ENCODE results near the gene DACH1. TPM values are rescaled to one million over a fixed set of nuclear protein-coding genes. Genes with fewer than 3 reads are reported as not detected.

DACH1 gene
- total RNA-seq, 4 donors from 2014 or later, result 0.38 to 5.8 (median 2.5) TPM

- 73 to 81% methylated on average over 1 of the region's 1 CpG for WGBS, 2 donors
- no peak for TF ChIP-seq CTCF (IDR thresholded peaks at IDR 0.05)
- H3K4me3 ChIP-seq (ENCODE audit: low read depth, poor library complexity, severe bottlenecking), result no peak overlapping the region
- intact Hi-C loops (cut with DNase I; ENCODE audit: low total_unique reads), result no loop called here
- DNase-seq (ENCODE audit: low spot score in 2 of 2), result no peak
Observed at GRCh38 chr13:71464686-71465085, 402.3 kb downstream of the DACH1 start.

GRCh38 chr13:71461892-71462291 is 405.1 kb downstream of the DACH1 start:
- no peak overlapping the region for H3K4me3 ChIP-seq (ENCODE audit: low read depth, poor library complexity, severe bottlenecking)
- DNase-seq (ENCODE audit: low spot score in 2 of 2), result no peak
- WGBS, 2 donors, result 62 to 67% methylated on average over 1 of the region's 1 CpG
- TF ChIP-seq CTCF (IDR thresholded peaks at IDR 0.05), result no peak
- no peak for TF ChIP-seq POLR2A (IDR thresholded peaks at IDR 0.05)
- intact Hi-C loops (cut with DNase I; ENCODE audit: low total_unique reads), result no loop called here

- intact Hi-C loops (cut with DNase I; ENCODE audit: low total_unique reads), result no loop called here
- WGBS, 2 donors, result 42 to 48% methylated on average over 3 of the region's 3 CpGs
- DNase-seq (ENCODE audit: low spot score in 2 of 2), result no peak
Observed at GRCh38 chr13:71460211-71460610, 406.8 kb downstream of the DACH1 start.

GRCh38 chr13:71459708-71460107 is 407.3 kb downstream of the DACH1 start:
- no peak for DNase-seq (ENCODE audit: low spot score in 2 of 2)
- no peak for TF ChIP-seq CTCF (IDR thresholded peaks at IDR 0.05)
- TF ChIP-seq POLR2A (IDR thresholded peaks at IDR 0.05), result no peak
- H3K4me3 ChIP-seq (ENCODE audit: low read depth, poor library complexity, severe bottlenecking), result no peak overlapping the region
- intact Hi-C loops (cut with DNase I; ENCODE audit: low total_unique reads), result no loop called here

More at GRCh38 chr13:71460211-71460610, 406.8 kb downstream of the DACH1 start:
- H3K4me3 ChIP-seq (ENCODE audit: low read depth, poor library complexity, severe bottlenecking), result no peak overlapping the region
- TF ChIP-seq CTCF (IDR thresholded peaks at IDR 0.05), result no peak
- TF ChIP-seq POLR2A (IDR thresholded peaks at IDR 0.05), result no peak

- intact Hi-C loops (cut with DNase I; ENCODE audit: low total_unique reads), result no loop called here
- 87 to 97% methylated on average over 2 of the region's 2 CpGs for WGBS, 2 donors
- TF ChIP-seq POLR2A (IDR thresholded peaks at IDR 0.05), result no peak
- TF ChIP-seq CTCF (IDR thresholded peaks at IDR 0.05), result no peak
- no peak for DNase-seq (ENCODE audit: low spot score in 2 of 2)
- H3K4me3 ChIP-seq (ENCODE audit: low read depth, poor library complexity, severe bottlenecking), result no peak overlapping the region
Observed at GRCh38 chr13:71457645-71458044, 409.4 kb downstream of the DACH1 start.

- DNase-seq (ENCODE audit: low spot score in 2 of 2), result no peak
- H3K4me3 ChIP-seq (ENCODE audit: low read depth, poor library complexity, severe bottlenecking), result no peak overlapping the region
- intact Hi-C loops (cut with DNase I; ENCODE audit: low total_unique reads), result no loop called here
- WGBS, 2 donors, result 86 to 87% methylated on average over 2 of the region's 2 CpGs
- TF ChIP-seq CTCF (IDR thresholded peaks at IDR 0.05) (no peak), POLR2A (IDR thresholded peaks at IDR 0.05) (no peak)
Observed at GRCh38 chr13:71456136-71456535, 410.9 kb downstream of the DACH1 start.

All from lower leg skin (tissue), 4 donors.